ENCODE results near the gene CELSR3. TPM values are rescaled to one million over a fixed set of nuclear protein-coding genes. Genes with fewer than 3 reads are reported as not detected.

Gene CELSR3
- total RNA-seq, 1 experiment from 2014 or later, result 23.9 TPM

- H3K23me2 ChIP-seq (ENCODE audit: insufficient read length, low read depth, low read length, poor library complexity, severe bottlenecking), result no peaks in the 10 kb centered on the region
- no CpG with 5 or more reads among the region's 9 CpGs for WGBS (ENCODE audit: extremely low coverage, insufficient read length, low lambda C conversion rate)
- H4K5ac ChIP-seq (ENCODE audit: insufficient read length, low read depth, low read length), result no peak overlapping the region
- Mint-ChIP-seq H3K36me3 (ENCODE audit: insufficient read depth in 1 of 3, low read depth in 3 of 3) (peaks cover 28 to 81% (median 66%) of the 10 kb centered on the region in 3 experiments), H3K4me3 (no peak overlapping the region; a peak in 1 of 5 replicates), H3K27me3 (ENCODE audit: low read depth) (no peaks in the 10 kb centered on the region), H3K4me1 (no peaks in the 10 kb centered on the region), H3K9me3 (no peaks in the 10 kb centered on the region), H3K27ac (no peak overlapping the region)
- H2AK5ac ChIP-seq (ENCODE audit: insufficient read length, low read length), result no peak overlapping the region
- H3K4me1 ChIP-seq (ENCODE audit: insufficient read depth, low read length), result no peaks in the 10 kb centered on the region
- no peak overlapping the region for H2BK5ac ChIP-seq (ENCODE audit: insufficient read length, low read length)
- no peak overlapping the region for H3K14ac ChIP-seq (ENCODE audit: insufficient read depth, low read length)
- no peak overlapping the region for H4K8ac ChIP-seq (replicated peaks; ENCODE audit: insufficient read length, low read depth, low read length)
- no peak overlapping the region for H3K27ac ChIP-seq (ENCODE audit: insufficient read length, low read depth, low read length)
- no peak overlapping the region for H2BK120ac ChIP-seq (ENCODE audit: low read depth, low read length, poor library complexity, severe bottlenecking)
- no peak overlapping the region for H3K9ac ChIP-seq (ENCODE audit: extremely low read depth, insufficient read length, low read length)
- H2BK15ac ChIP-seq (ENCODE audit: low read depth, low read length), result no peak overlapping the region
- no peaks in the 10 kb centered on the region for H3K79me2 ChIP-seq (ENCODE audit: insufficient read depth, low read length)
- no peak for DNase-seq
- H2BK20ac ChIP-seq (ENCODE audit: low read depth, low read length, poor library complexity, severe bottlenecking), result no peak overlapping the region
- TF ChIP-seq CTCF (conservative IDR thresholded peaks at IDR 0.05), result no peak
- no peaks in the 10 kb centered on the region for H3K27me3 ChIP-seq (ENCODE audit: insufficient read depth, low read length)
- H3K4me2 ChIP-seq (ENCODE audit: insufficient read depth, insufficient read length, low read length), result no peak overlapping the region
- no peak overlapping the region for H3K23ac ChIP-seq (ENCODE audit: insufficient read length, low read depth, low read length)
- no peak overlapping the region for H2BK12ac ChIP-seq (ENCODE audit: insufficient read length, low read depth, low read length)
- H2AFZ ChIP-seq (ENCODE audit: low read length), result no peak overlapping the region
- no peak overlapping the region for H3T11ph ChIP-seq (ENCODE audit: low read length)
- no peak overlapping the region for H3K4ac ChIP-seq (ENCODE audit: low read depth, low read length)
- H3K56ac ChIP-seq (ENCODE audit: insufficient read length, low read depth, low read length), result no peak overlapping the region
- no peak overlapping the region for H4K91ac ChIP-seq (ENCODE audit: insufficient read length, low read depth, low read length)
- no peaks in the 10 kb centered on the region for H3K79me1 ChIP-seq (ENCODE audit: insufficient read depth, low read depth, low read length, poor library complexity, severe bottlenecking)
- H3K18ac ChIP-seq (ENCODE audit: insufficient read length, low read depth, low read length), result no peak overlapping the region
- H4K20me1 ChIP-seq (ENCODE audit: control insufficient read depth, insufficient read depth, insufficient read length), result no peaks in the 10 kb centered on the region
- H3K9me3 ChIP-seq (ENCODE audit: control insufficient read depth, low read depth, low read length), result no peaks in the 10 kb centered on the region
Observed at GRCh38 chr3:48674505-48674904, 11.8 kb upstream of the CELSR3 start.

Measured in H9 (cell line).